ENCODE results near the gene ALK. TPM values are rescaled to one million over a fixed set of nuclear protein-coding genes. Genes with fewer than 3 reads are reported as not detected.

The ALK gene
- total RNA-seq, 1 donor from 2014 or later, result 9.6 TPM

DNA sequence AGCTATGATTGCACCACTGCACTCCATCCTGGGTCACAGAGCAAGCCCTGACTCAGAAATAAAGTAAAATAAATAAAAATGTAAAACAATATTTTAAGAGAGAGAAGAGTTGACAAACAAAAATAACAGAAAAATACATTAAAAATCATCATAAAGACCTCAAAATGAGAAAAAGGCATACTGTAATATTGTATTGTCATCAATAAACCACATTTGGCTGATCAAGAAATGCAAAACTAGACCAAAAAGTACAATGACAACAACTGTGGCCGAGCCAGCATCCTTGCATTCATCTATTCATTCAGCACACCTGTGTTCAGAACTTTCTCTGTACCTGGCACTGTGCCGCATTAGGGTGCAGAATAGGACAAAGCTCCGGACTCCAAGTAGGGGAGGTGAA, 121.8 kb downstream of the ALK start:
- Mint-ChIP-seq H3K27ac (ENCODE audit: unreplicated experiment) (no peak overlapping the region), H3K4me1 (ENCODE audit: low read depth, unreplicated experiment) (peaks cover 10% of the 10 kb centered on the region), H3K36me3 (ENCODE audit: unreplicated experiment) (no peaks in the 10 kb centered on the region), H3K9me3 (ENCODE audit: unreplicated experiment) (no peaks in the 10 kb centered on the region), H3K4me3 (ENCODE audit: unreplicated experiment) (no peak overlapping the region), H3K27me3 (ENCODE audit: unreplicated experiment) (peaks cover 2% of the 10 kb centered on the region)
- no peak for DNase-seq
- TF ChIP-seq, protein P1, sequence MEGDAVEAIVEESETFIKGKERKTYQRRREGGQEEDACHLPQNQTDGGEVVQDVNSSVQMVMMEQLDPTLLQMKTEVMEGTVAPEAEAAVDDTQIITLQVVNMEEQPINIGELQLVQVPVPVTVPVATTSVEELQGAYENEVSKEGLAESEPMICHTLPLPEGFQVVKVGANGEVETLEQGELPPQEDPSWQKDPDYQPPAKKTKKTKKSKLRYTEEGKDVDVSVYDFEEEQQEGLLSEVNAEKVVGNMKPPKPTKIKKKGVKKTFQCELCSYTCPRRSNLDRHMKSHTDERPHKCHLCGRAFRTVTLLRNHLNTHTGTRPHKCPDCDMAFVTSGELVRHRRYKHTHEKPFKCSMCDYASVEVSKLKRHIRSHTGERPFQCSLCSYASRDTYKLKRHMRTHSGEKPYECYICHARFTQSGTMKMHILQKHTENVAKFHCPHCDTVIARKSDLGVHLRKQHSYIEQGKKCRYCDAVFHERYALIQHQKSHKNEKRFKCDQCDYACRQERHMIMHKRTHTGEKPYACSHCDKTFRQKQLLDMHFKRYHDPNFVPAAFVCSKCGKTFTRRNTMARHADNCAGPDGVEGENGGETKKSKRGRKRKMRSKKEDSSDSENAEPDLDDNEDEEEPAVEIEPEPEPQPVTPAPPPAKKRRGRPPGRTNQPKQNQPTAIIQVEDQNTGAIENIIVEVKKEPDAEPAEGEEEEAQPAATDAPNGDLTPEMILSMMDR (IDR thresholded peaks at IDR 0.05; ENCODE audit: partially characterized antibody, unreplicated experiment), result no peak

DNA sequence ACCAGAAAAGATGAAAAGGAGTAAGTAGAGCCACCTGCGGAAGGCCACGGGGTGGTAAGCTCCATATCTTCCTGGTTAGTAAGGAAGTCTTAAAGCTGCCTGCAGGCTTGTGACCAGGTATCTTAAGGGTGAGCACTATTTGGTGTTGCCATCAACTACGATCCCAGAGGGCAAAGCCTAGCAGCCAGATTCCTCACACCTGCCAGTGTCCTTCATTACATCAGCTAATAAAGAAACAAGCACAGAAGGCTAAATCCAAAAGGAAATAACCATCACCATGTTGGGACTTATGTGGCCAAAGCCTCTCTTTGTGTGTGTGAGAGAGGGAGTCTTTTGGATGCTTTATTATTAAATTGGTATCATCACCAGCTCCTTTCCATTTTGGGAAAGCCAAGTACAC, 123.5 kb downstream of the ALK start:
- H3K27ac Mint-ChIP-seq (ENCODE audit: unreplicated experiment), result no peak overlapping the region
- H3K4me3 Mint-ChIP-seq (ENCODE audit: unreplicated experiment), result no peak overlapping the region
- peaks cover 10% of the 10 kb centered on the region for H3K4me1 Mint-ChIP-seq (ENCODE audit: low read depth, unreplicated experiment)
- DNase-seq, result no peak
- H3K36me3 Mint-ChIP-seq (ENCODE audit: unreplicated experiment), result peaks cover 6% of the 10 kb centered on the region
- TF ChIP-seq, protein P1 (IDR thresholded peaks at IDR 0.05; ENCODE audit: partially characterized antibody, unreplicated experiment), result no peak
- no peaks in the 10 kb centered on the region for H3K9me3 Mint-ChIP-seq (ENCODE audit: unreplicated experiment)
- H3K27me3 Mint-ChIP-seq (ENCODE audit: unreplicated experiment), result peaks cover 2% of the 10 kb centered on the region

DNA sequence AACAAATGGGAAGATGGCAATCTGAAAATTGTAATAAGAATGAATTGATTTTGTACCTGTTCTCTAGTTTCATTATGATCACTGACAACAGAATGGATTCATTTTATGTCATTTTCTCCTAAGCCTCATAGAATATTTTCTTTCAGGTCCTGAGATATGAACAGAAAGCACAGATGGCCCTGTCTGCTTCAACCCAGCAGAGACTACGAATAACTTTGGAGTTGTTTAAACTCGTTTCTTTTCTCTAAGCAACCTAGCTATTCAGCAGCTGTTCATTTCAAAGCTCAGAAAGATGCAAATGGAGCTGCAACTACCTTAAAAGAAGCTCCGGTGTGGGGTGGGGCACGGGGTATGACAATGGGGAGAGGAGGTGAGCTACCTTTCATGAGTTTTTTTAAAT, 124.9 kb downstream of the ALK start:
- Mint-ChIP-seq H3K4me3 (ENCODE audit: unreplicated experiment) (no peak overlapping the region), H3K9me3 (ENCODE audit: unreplicated experiment) (no peaks in the 10 kb centered on the region), H3K4me1 (ENCODE audit: low read depth, unreplicated experiment) (peaks cover 9% of the 10 kb centered on the region), H3K27ac (ENCODE audit: unreplicated experiment) (no peak overlapping the region), H3K27me3 (ENCODE audit: unreplicated experiment) (no peaks in the 10 kb centered on the region), H3K36me3 (ENCODE audit: unreplicated experiment) (peaks cover 8% of the 10 kb centered on the region)
- TF ChIP-seq, protein P1 (IDR thresholded peaks at IDR 0.05; ENCODE audit: partially characterized antibody, unreplicated experiment), result no peak
- DNase-seq, result no peak

DNA sequence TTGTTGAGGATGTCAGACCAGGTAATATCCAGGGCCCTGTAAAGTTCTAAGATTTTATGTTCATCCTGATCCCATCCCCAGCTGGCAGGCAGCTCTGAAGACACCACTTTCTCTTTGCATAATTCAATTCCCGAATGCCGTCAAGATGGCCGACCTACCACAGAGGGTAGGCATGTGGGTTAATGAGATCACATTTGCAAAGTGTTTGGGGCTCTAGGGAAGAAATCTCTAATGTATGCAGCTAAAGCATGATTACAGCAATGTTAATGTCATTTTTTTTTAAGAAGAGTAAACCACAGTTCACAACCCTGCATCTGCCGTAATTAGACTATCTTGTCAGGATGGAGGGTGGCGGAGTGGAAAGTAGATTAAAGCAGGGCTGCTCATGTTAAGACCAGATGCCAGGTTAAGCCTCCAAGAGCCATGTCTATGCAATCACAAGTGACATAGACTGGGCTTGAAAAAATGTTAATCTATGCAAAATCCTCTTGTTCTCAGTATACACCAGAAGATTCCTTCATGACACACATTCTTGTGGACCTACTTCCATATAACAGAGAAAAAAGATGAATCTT, 131.4 kb downstream of the ALK start:
- Mint-ChIP-seq H3K4me1 (ENCODE audit: low read depth, unreplicated experiment) (peaks cover 2% of the 10 kb centered on the region), H3K36me3 (ENCODE audit: unreplicated experiment) (peaks cover 8% of the 10 kb centered on the region), H3K27me3 (ENCODE audit: unreplicated experiment) (peaks cover 2% of the 10 kb centered on the region), H3K4me3 (ENCODE audit: unreplicated experiment) (no peak overlapping the region), H3K27ac (ENCODE audit: unreplicated experiment) (peak overlapping the region; percentile 60), H3K9me3 (ENCODE audit: unreplicated experiment) (no peaks in the 10 kb centered on the region)
- TF ChIP-seq, protein P1 (IDR thresholded peaks at IDR 0.05; ENCODE audit: partially characterized antibody, unreplicated experiment), result no peak
- DNase-seq, result no peak

GRCh38 chr2:29787473-29788465, 133.6 kb downstream of the ALK start:
- no peak for DNase-seq
- TF ChIP-seq, protein P1 (IDR thresholded peaks at IDR 0.05; ENCODE audit: partially characterized antibody, unreplicated experiment), result no peak
- Mint-ChIP-seq H3K36me3 (ENCODE audit: unreplicated experiment) (peaks cover under 1% of the 10 kb centered on the region), H3K27me3 (ENCODE audit: unreplicated experiment) (peaks cover 4% of the 10 kb centered on the region), H3K9me3 (ENCODE audit: unreplicated experiment) (no peaks in the 10 kb centered on the region), H3K4me1 (ENCODE audit: low read depth, unreplicated experiment) (peaks cover 6% of the 10 kb centered on the region), H3K4me3 (ENCODE audit: unreplicated experiment) (no peak overlapping the region), H3K27ac (ENCODE audit: unreplicated experiment) (no peak overlapping the region)

All from glutamatergic neuron (in vitro differentiated cells).